H1 (cell line): Measurements from ENCODE around the gene MCC.

Source experiments
- CEBPB ChIP-seq: IDR thresholded peaks from 2 replicates; pipeline ENCODE4 v1.6.1; 2012; ENCODE audit warnings: low read depth, low read length
- JUND ChIP-seq: IDR thresholded peaks from 2 replicates; pipeline ENCODE4 v1.6.1; 2011; ENCODE audit warnings: mild to moderate bottlenecking, improper control_type of control experiment, low read length
- SRF ChIP-seq: IDR thresholded peaks from 2 replicates; pipeline ENCODE4 v1.6.1; 2011; ENCODE audit warnings: mild to moderate bottlenecking, low read depth, low read length, moderate library complexity
- YY1 ChIP-seq: IDR thresholded peaks from 2 replicates; pipeline ENCODE4 v1.6.1; 2011; ENCODE audit warnings: low read depth, mild to moderate bottlenecking, low read length
- ZNF274 ChIP-seq: IDR thresholded peaks from 2 replicates; pipeline ENCODE4 v1.7.0; 2012; ENCODE audit warnings: low read length, borderline replicate concordance; ENCODE audit errors: extremely low read depth
- TF ChIP-seq, protein P1 (sequence below), 3 experiments: IDR thresholded peaks; 1 replicate in 2 of 3; 2 replicates in 1 of 3; pipeline versions ENCODE4 v1.5.1 to v1.6.1; 2011; ENCODE audit warnings: low read length in 3 of 3, mild to moderate bottlenecking in 3 of 3, inconsistent platforms in 2 of 3, low read depth in 1 of 3, moderate library complexity in 1 of 3; ENCODE audit not compliant: insufficient read depth in 1 of 3; ENCODE audit errors: control extremely low read depth in 1 of 3

GRCh38 chr5:113119246-113119924 lies 368.9 kb downstream of the MCC start:
- TF ChIP-seq, protein P1, sequence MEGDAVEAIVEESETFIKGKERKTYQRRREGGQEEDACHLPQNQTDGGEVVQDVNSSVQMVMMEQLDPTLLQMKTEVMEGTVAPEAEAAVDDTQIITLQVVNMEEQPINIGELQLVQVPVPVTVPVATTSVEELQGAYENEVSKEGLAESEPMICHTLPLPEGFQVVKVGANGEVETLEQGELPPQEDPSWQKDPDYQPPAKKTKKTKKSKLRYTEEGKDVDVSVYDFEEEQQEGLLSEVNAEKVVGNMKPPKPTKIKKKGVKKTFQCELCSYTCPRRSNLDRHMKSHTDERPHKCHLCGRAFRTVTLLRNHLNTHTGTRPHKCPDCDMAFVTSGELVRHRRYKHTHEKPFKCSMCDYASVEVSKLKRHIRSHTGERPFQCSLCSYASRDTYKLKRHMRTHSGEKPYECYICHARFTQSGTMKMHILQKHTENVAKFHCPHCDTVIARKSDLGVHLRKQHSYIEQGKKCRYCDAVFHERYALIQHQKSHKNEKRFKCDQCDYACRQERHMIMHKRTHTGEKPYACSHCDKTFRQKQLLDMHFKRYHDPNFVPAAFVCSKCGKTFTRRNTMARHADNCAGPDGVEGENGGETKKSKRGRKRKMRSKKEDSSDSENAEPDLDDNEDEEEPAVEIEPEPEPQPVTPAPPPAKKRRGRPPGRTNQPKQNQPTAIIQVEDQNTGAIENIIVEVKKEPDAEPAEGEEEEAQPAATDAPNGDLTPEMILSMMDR (IDR thresholded peaks at IDR 0.05; ENCODE audit: control extremely low read depth in 1 of 3, insufficient read depth in 1 of 3, low read depth in 1 of 3, low read length in 3 of 3) = no peak
- TF ChIP-seq JUND = 0 out of 2 replicates have a peak, but pooled peaks have one; percentile 37
- no peak for TF ChIP-seq ZNF274
- no peak for TF ChIP-seq YY1
- no peak for TF ChIP-seq SRF
- no peak for TF ChIP-seq CEBPB
